HG02943 (cell line): Measurements from ENCODE around the gene KIFC3.
"Not testable (repeated sequence)": the region's sequence is repeated elsewhere in the genome, so short reads cannot be mapped to it uniquely, and the experiment has no call there.

ENCODE experiments used
- ATAC-seq: cut with Tn5 transposase; IDR thresholded peaks from one replicate; pipeline ENCODE4 v1.9.1; 2021; ENCODE audit warnings: mild to moderate bottlenecking, low read depth, moderate library complexity; ENCODE audit not compliant: unreplicated experiment

The KIFC3 gene

GRCh38 chr16:57728336-57729181 is 73.7 kb downstream of the KIFC3 start:
- no peak for ATAC-seq

GRCh38 chr16:57727610-57728009 is 74.7 kb downstream of the KIFC3 start:
- ATAC-seq, result no peak

- ATAC-seq, result no peak
Observed at GRCh38 chr16:57726433-57726947, 75.8 kb downstream of the KIFC3 start.

DNA sequence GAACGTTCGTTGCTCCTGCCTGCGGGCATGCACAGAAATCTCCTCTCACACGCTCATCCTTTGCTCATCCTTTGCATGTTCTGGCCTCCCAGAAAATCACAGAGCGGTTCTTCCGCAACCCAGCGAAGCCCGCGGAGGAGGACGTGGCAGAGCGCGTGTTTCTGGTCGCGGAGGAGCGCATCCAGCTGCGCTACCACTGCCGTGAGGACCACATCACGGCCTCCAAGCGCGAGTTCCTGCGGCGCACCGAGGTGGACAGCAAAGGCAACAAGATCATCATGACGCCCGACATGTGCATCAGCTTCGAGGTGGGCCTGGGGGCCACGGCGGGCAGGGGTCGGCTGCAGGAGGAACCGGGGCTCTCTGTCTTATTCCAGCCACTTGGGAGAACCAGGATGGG is 76.3 kb downstream of the KIFC3 start:
- no peak for ATAC-seq

DNA sequence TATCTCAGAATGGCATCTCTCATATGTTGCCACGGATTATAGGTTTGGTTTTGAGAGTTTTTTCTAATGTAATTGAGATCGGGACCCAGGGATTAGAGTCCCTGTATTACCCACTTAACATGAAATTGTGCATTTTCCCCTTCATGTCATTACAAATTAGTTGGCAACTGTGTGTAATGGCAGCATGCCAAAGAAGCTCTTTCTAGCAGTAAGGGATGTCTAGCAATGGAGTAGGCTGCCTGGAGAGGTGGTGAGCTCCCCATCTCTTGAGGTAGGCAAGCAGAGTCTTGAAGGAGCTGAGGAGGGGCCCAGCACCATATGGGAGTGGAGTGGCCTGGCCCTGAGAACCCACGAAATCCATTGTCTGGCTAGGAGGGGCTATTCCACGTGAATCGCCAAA is 76.7 kb downstream of the KIFC3 start:
- ATAC-seq, result no peak

DNA sequence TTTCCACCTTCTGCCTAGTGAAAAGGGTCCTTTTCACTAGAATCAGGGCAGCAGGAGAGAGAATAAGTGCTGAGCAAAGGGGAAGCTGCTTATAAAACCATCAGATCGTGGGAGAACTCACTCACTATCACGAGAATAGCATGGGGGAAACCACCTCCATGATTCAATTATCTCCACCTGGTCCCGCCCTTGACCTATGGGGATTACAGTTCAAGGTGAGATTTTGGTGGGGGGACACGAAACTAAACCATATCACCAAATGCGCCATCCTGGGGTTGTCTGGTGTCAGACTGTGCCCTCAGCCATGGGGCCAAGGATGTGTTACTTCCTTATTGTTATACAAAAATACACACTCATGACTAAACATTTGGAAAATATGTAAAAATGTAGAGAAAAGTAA is 77.1 kb downstream of the KIFC3 start:
- ATAC-seq, result no peak

GRCh38 chr16:57724531-57724930 is 77.8 kb downstream of the KIFC3 start:
- no peak for ATAC-seq

GRCh38 chr16:57723170-57723569 is 79.1 kb downstream of the KIFC3 start:
- ATAC-seq, result no peak

DNA sequence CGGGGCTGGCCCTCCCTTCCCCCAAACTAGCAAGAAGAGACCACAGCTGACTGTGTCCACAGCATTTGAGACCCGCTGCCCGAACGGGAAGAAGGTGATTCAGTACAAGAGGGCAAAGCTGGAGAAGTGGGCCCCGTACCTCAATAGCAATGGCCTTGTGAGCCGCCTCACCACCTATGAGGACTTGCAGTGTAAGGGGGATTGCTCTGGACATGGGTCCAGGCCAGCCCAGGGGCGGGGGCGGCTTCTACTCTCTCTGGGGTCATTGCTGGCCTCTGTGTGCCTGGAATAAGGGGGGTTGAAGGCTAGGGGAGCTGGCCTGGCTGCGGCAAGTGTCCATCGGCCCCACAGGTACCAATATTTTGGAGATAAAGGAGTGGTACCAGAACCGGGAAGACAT is 79.6 kb downstream of the KIFC3 start:
- no peak for ATAC-seq

- ATAC-seq, result no peak
Observed at GRCh38 chr16:57722210-57722499, 80.1 kb downstream of the KIFC3 start.

DNA sequence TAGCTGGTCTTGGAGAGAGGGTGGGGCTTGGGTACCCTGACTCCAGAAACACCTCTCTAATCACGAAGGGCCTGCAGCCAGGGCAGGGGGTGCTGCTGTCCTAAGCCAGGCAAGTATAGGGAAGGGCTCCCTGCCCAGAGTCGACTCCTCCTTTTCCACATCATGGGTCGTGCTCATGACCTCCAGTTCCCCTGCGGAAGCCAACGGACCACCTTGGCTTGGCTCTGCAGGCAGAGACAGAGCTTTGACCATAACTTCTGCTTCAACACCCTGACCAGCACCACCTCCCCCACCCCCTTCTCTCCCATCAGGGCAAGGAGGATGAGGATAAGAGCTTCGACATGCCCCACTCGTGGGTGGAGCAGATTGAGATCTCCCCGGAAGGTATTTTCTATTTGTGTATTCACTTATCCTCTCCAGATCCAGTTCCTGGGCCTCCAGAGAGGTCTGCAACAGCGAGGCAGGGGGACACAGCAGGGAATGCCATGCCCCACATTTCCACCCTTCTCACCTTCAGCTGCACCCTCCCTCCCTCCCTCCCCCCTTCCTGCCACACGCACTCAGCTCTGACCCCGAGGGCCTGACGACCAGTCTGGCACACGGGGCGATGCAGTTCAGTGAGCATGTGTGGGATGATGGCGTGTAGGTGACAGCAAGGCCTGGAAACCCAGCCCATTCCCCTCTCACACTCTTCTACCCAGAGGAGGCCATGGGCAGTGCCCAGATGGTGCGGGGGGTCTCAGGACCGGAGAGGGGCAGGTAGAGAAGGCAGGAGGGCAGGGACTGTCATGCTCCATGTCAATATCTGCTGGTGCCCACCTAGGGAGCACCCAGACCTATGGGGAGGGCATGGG is 80.7 kb downstream of the KIFC3 start:
- no peak for ATAC-seq

GRCh38 chr16:57720142-57720575 is 82.1 kb downstream of the KIFC3 start:
- ATAC-seq, result no peak

- ATAC-seq, result no peak
Observed at GRCh38 chr16:57714047-57714446, 88.2 kb downstream of the KIFC3 start.

DNA sequence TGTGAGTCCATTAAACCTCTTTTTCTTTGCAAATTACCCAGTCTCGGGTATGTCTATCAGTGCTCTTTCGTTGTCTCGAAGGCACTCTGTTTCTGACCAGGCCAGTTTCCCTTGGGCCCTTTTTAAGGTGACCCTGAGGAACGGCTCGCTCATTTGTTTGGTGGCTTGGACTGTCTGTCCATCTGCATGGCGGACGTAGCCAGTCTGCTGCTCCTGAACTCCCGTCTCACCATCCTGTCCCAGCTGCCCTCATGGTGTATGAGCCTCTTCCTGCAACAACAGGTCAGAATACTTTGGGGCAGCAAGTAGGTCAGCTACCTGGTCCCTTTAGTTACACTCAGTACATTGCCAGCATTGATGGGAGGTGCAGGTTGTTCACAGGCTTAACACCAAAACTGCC is 88.7 kb downstream of the KIFC3 start:
- ATAC-seq, result no peak

GRCh38 chr16:57712569-57712968 is 89.7 kb downstream of the KIFC3 start:
- not testable (repeated sequence) for ATAC-seq

DNA sequence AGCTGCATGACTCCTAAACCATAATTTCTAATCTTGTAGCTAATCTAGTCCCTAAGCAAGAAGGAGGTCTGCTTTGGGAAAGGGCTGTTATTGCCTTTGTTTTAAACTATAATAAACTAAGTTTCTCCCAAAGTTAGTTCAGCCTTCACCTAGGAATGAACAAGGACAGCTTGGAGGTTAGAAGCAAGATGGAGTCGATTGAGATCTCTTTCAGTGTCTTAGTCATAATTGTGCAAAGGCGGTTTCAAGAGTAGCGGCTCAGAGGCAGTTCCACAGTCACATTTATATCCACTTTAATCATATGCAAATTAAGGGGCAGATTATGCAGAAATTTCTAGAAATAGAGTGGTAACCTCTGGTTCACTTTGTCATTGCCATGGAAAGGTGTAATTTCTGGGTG is 90.3 kb downstream of the KIFC3 start:
- ATAC-seq, result no peak

DNA sequence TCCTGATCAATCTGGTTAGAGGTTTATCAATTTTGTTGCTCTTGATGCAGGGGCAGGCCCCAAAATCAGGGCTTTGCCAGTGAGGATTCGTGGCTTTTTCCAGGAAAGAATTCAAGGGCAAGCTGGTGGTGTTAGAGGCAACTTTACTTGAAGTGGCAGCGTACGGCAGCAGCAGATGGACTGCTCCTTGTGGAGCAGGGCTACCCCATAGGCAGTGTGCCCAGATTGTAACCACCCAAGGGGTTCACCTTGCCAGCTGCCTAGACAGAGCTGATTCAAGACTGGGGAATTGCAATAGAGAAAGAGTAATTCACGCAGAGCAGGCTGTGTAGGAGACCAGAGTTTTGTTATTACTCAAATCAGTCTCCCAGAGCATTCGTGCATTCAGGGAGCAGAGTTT is 90.9 kb downstream of the KIFC3 start:
- ATAC-seq, result no peak

GRCh38 chr16:57709663-57710062 is 92.6 kb downstream of the KIFC3 start:
- no peak for ATAC-seq
